Endothelial cell (in vitro differentiated cells): ENCODE results near the gene PDCD11. TPM values are rescaled to one million over a fixed set of nuclear protein-coding genes. Genes with fewer than 3 reads are reported as not detected.

Experiments used
- DNase-seq: peaks from one replicate; pipeline ENCODE4 v3.0.0; 2021; ENCODE audit warnings: low spot score
- H3K27ac Mint-ChIP-seq: one replicate; pipeline ENCODE4 v1.8.0; 2021; ENCODE audit warnings: mixed read lengths, inconsistent platforms; ENCODE audit not compliant: unreplicated experiment
- H3K27me3 Mint-ChIP-seq: one replicate; pipeline ENCODE4 v1.8.0; 2021; ENCODE audit warnings: mild to moderate bottlenecking, moderate library complexity, mixed read lengths, inconsistent platforms; ENCODE audit not compliant: unreplicated experiment
- H3K36me3 Mint-ChIP-seq: one replicate; pipeline ENCODE4 v1.8.0; 2021; ENCODE audit warnings: mild to moderate bottlenecking, low read depth, mixed read lengths, inconsistent platforms; ENCODE audit not compliant: unreplicated experiment
- H3K4me1 Mint-ChIP-seq: one replicate; pipeline ENCODE4 v1.8.0; 2021; ENCODE audit warnings: mild to moderate bottlenecking, mixed read lengths, inconsistent platforms; ENCODE audit not compliant: unreplicated experiment
- H3K4me3 Mint-ChIP-seq: one replicate; pipeline ENCODE4 v1.8.0; 2021; ENCODE audit warnings: mild to moderate bottlenecking, mixed read lengths, inconsistent platforms; ENCODE audit not compliant: unreplicated experiment
- H3K9me3 Mint-ChIP-seq: one replicate; pipeline ENCODE4 v1.8.0; 2021; ENCODE audit warnings: mixed read lengths, inconsistent platforms; ENCODE audit not compliant: unreplicated experiment
- total RNA-seq: library from RNA; stranded (reverse); fragmentation: NEBNext Ultra II Directional; extraction: Animal tissue kit (Norgen Biotek cat#: 25700); gene quantifications from one replicate; pipeline ENCODE4 v1.2.1, GENCODE V29; 2021; ENCODE audit not compliant: unreplicated experiment
- TF ChIP-seq, protein P1 (sequence below): fragments of 200-600 bp; sonication (generic); IDR thresholded peaks from one replicate; pipeline ENCODE4 v1.5.0; 2021; ENCODE audit warnings: antibody characterized with exemption; ENCODE audit not compliant: unreplicated experiment

Gene PDCD11
- total RNA-seq, 1 donor from 2014 or later = 43.7 TPM

GRCh38 chr10:103429647-103430046 is 33.2 kb downstream of the PDCD11 start:
- no peaks in the 10 kb centered on the region for H3K9me3 Mint-ChIP-seq
- H3K27me3 Mint-ChIP-seq = peaks cover 2% of the 10 kb centered on the region
- TF ChIP-seq, protein P1, sequence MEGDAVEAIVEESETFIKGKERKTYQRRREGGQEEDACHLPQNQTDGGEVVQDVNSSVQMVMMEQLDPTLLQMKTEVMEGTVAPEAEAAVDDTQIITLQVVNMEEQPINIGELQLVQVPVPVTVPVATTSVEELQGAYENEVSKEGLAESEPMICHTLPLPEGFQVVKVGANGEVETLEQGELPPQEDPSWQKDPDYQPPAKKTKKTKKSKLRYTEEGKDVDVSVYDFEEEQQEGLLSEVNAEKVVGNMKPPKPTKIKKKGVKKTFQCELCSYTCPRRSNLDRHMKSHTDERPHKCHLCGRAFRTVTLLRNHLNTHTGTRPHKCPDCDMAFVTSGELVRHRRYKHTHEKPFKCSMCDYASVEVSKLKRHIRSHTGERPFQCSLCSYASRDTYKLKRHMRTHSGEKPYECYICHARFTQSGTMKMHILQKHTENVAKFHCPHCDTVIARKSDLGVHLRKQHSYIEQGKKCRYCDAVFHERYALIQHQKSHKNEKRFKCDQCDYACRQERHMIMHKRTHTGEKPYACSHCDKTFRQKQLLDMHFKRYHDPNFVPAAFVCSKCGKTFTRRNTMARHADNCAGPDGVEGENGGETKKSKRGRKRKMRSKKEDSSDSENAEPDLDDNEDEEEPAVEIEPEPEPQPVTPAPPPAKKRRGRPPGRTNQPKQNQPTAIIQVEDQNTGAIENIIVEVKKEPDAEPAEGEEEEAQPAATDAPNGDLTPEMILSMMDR = no peak
- no peaks in the 10 kb centered on the region for H3K4me1 Mint-ChIP-seq
- H3K36me3 Mint-ChIP-seq = peaks cover 28% of the 10 kb centered on the region
- DNase-seq = no peak
- H3K27ac Mint-ChIP-seq = no peak overlapping the region
- H3K4me3 Mint-ChIP-seq = no peak overlapping the region

DNA sequence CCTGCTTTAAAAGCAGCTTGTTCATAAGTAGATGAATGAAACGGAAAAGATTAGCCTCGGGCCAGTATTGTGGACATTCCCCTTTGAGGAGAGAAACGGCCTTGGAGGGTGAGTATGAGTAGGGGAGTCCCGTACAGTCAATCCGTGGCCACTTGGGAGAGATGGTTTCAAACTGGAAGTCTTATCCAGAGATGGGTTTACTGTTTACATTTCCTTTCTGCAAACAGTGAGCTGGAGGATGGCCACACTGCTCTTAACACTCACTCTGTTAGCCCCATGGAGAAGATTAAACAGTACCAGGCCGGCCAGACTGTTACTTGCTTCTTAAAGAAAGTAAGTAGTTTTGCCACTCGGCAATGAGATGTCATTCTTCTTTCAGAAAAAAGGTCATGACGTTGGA is 35.5 kb downstream of the PDCD11 start:
- TF ChIP-seq, protein P1 = no peak
- peaks cover 29% of the 10 kb centered on the region for H3K36me3 Mint-ChIP-seq
- no peaks in the 10 kb centered on the region for H3K9me3 Mint-ChIP-seq
- no peaks in the 10 kb centered on the region for H3K4me1 Mint-ChIP-seq
- H3K4me3 Mint-ChIP-seq = no peak overlapping the region
- H3K27me3 Mint-ChIP-seq = no peaks in the 10 kb centered on the region
- no peak for DNase-seq
- H3K27ac Mint-ChIP-seq = no peak overlapping the region

GRCh38 chr10:103433858-103434257 is 37.4 kb downstream of the PDCD11 start:
- no peaks in the 10 kb centered on the region for H3K27me3 Mint-ChIP-seq
- no peaks in the 10 kb centered on the region for H3K4me1 Mint-ChIP-seq
- no peaks in the 10 kb centered on the region for H3K9me3 Mint-ChIP-seq
- peaks cover 35% of the 10 kb centered on the region for H3K36me3 Mint-ChIP-seq
- TF ChIP-seq, protein P1 = no peak
- no peak for DNase-seq
- no peak overlapping the region for H3K27ac Mint-ChIP-seq
- H3K4me3 Mint-ChIP-seq = no peak overlapping the region

DNA sequence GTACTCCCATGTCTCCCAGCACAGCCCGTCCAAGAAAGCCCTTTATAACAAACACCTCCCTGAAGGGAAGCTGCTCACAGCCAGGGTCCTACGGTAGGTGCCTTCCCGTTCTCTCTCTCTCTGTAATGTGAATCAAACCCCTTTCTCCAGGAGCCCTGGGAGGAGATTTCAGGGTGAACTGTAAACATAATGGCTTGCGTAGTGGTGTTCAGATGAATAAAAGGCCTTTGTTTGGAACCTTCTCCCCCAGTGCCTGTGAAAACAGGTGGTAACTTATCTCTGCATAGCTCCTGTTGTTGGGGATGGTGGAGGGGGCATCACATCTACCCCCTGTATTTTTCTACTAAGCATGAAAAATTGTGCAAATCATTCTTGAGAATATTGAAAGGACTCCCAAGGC is 43.4 kb downstream of the PDCD11 start:
- H3K36me3 Mint-ChIP-seq = peaks cover 60% of the 10 kb centered on the region
- H3K27me3 Mint-ChIP-seq = no peaks in the 10 kb centered on the region
- no peak overlapping the region for H3K4me3 Mint-ChIP-seq
- no peak for DNase-seq
- TF ChIP-seq, protein P1 = no peak
- H3K4me1 Mint-ChIP-seq = no peaks in the 10 kb centered on the region
- no peak overlapping the region for H3K27ac Mint-ChIP-seq
- H3K9me3 Mint-ChIP-seq = no peaks in the 10 kb centered on the region

GRCh38 chr10:103440416-103440815 is 44.0 kb downstream of the PDCD11 start:
- H3K9me3 Mint-ChIP-seq = no peaks in the 10 kb centered on the region
- H3K4me1 Mint-ChIP-seq = no peaks in the 10 kb centered on the region
- H3K27me3 Mint-ChIP-seq = no peaks in the 10 kb centered on the region
- TF ChIP-seq, protein P1 = no peak
- H3K4me3 Mint-ChIP-seq = no peak overlapping the region
- H3K27ac Mint-ChIP-seq = no peak overlapping the region
- DNase-seq = no peak
- peaks cover 61% of the 10 kb centered on the region for H3K36me3 Mint-ChIP-seq
